Measurements from ENCODE around the gene RHEX. TPM values are rescaled to one million over a fixed set of nuclear protein-coding genes. Genes with fewer than 3 reads are reported as not detected.

RHEX gene
- total RNA-seq, 1 donor from 2014 or later: 0.29 TPM

- TF ChIP-seq, protein P1, sequence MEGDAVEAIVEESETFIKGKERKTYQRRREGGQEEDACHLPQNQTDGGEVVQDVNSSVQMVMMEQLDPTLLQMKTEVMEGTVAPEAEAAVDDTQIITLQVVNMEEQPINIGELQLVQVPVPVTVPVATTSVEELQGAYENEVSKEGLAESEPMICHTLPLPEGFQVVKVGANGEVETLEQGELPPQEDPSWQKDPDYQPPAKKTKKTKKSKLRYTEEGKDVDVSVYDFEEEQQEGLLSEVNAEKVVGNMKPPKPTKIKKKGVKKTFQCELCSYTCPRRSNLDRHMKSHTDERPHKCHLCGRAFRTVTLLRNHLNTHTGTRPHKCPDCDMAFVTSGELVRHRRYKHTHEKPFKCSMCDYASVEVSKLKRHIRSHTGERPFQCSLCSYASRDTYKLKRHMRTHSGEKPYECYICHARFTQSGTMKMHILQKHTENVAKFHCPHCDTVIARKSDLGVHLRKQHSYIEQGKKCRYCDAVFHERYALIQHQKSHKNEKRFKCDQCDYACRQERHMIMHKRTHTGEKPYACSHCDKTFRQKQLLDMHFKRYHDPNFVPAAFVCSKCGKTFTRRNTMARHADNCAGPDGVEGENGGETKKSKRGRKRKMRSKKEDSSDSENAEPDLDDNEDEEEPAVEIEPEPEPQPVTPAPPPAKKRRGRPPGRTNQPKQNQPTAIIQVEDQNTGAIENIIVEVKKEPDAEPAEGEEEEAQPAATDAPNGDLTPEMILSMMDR (conservative IDR thresholded peaks at IDR 0.05; ENCODE audit: low read depth, low read length): peak; percentile 6
- peak within 1 kb of the TSS; percentile 45 for H3K4me3 ChIP-seq (ENCODE audit: low read depth, low read length)
- DNase-seq (ENCODE audit: low read depth): no peak
These were observed 64.4 kb downstream of the RHEX start, which contains the start of gene AVPR1B for GRCh38 chr1:206117151-206117948. TSS of gene AVPR1B (minus strand) at chr1:206117388. CDS start at chr1:206116890, 498 bp downstream.

DNA sequence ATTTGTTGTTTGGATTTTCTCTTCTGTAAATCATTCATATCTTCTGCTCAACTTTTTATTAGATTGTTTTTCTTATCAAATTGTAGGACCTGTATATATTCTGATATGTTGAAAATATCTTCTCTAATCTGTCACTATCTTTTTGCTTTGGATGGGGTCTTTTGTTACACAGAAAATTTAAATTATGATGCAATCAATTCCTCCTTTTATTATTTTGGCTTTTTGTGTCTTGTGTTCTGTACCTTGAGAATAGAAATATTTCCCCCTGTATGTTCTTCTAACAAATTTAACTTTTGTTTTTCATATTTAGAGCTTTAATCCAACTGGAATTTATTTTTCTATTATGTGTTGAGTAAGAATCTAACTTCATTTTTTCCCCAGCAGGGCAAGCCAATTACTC lies 67.4 kb downstream of the RHEX start:
- TF ChIP-seq, protein P1 (conservative IDR thresholded peaks at IDR 0.05; ENCODE audit: low read depth, low read length): no peak
- H3K4me3 ChIP-seq (ENCODE audit: low read depth, low read length): no peak overlapping the region
- no peak for DNase-seq (ENCODE audit: low read depth)

DNA sequence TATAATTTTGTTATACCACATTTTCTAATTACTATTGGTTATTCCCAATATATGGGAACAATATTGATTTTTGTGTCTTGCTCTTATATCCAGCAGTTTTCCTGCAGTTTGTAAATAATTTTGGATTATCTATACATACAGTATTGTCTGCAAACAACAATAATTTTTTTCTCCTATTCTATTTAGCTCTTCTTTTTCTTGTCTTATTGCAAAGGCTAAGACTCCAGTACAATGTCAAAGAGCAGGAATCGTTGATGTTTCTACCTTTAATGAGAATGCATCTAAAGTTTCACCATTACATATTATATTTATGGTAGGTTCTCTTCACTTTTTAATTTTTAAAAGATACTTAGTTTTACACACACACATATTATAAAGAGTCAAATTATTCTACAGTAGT lies 68.3 kb downstream of the RHEX start:
- H3K4me3 ChIP-seq (ENCODE audit: low read depth, low read length): no peak overlapping the region
- DNase-seq (ENCODE audit: low read depth): no peak
- TF ChIP-seq, protein P1 (conservative IDR thresholded peaks at IDR 0.05; ENCODE audit: low read depth, low read length): no peak

DNA sequence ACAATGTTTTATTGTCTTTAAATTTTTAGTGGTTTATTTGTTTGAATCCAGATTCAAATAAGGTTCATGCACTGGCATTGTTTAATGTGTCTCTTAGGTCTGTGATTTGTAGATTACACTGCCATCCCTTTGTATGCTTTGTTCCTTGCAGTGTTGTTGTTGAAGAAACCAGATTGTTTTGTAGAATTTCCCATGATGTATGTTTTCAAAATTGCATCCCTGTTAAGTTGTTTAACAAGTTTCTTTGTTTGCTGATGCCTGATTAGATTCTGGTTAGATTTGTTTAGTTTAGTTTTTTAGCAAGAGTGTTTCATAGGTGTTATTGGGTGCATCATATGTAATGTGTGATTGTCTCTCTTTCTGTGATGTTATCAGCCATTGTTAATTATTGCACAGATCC lies 69.7 kb downstream of the RHEX start:
- TF ChIP-seq, protein P1 (conservative IDR thresholded peaks at IDR 0.05; ENCODE audit: low read depth, low read length): no peak
- no peak for DNase-seq (ENCODE audit: low read depth)
- no peak overlapping the region for H3K4me3 ChIP-seq (ENCODE audit: low read depth, low read length)

DNA sequence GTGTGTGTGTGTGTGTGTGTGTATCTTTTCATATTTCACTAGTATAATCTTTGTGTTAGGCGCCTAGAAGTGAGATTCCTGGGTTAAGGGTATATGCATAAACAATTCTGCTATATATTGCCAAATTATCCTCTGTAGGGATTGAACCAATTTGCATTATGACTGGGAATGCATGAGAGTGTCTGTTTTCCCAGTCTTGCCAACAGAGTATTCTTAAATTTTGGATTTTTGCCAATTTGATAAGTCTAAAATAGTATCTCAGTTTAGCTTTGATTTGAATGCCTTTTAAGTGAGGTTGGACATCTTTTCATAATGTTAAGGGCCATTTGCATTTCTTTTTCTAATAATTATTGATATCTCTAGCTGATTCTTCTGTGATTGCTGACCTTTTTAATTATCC lies 72.4 kb downstream of the RHEX start:
- no peak overlapping the region for H3K4me3 ChIP-seq (ENCODE audit: low read depth, low read length)
- DNase-seq (ENCODE audit: low read depth): no peak
- TF ChIP-seq, protein P1 (conservative IDR thresholded peaks at IDR 0.05; ENCODE audit: low read depth, low read length): no peak

GRCh38 chr1:206127336-206127735 lies 74.4 kb downstream of the RHEX start:
- TF ChIP-seq, protein P1 (conservative IDR thresholded peaks at IDR 0.05; ENCODE audit: low read depth, low read length): no peak
- DNase-seq (ENCODE audit: low read depth): no peak

DNA sequence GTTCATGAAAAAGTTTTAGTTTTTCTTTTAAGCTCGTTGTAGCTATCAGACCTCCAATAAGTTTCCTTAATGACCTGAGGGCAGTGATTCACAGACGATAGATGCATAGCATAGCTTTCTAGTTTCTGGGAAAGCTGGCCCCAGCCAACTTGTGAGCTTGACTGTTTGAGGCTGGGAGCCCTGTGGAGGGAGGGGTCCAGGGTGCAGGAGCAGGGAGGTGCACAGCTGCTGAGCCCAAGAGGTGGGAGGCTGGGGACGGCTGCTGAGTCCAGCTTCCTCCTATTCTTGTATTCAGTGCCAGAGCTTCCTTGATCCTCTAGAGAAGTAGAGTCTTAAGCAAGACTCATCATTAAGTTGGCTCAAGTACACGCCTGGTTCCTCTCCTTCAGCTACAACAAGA lies 75.2 kb downstream of the RHEX start:
- DNase-seq (ENCODE audit: low read depth): no peak
- TF ChIP-seq, protein P1 (conservative IDR thresholded peaks at IDR 0.05; ENCODE audit: low read depth, low read length): no peak
- H3K4me3 ChIP-seq (ENCODE audit: low read depth, low read length): no peak overlapping the region

More at GRCh38 chr1:206127336-206127735, 74.4 kb downstream of the RHEX start:
- H3K4me3 ChIP-seq (ENCODE audit: low read depth, low read length): no peak overlapping the region
